OCI-LY7 (cell line): Measurements from ENCODE around the gene RAB24.

Experiments used
- CTCF ChIP-seq: fragments of 200-600 bp; sonication (generic); conservative IDR thresholded peaks from 2 replicates; pipeline ENCODE4 v1.5.1; 2014; ENCODE audit warnings: mild to moderate bottlenecking, antibody characterized with exemption, low read length, moderate library complexity, mixed read lengths
- EZH2phosphoT487 ChIP-seq: fragments of 200-600 bp; sonication (generic); IDR thresholded peaks from 2 replicates; pipeline ENCODE4 v1.6.1; 2018; ENCODE audit warnings: low read depth, borderline replicate concordance, mild to moderate bottlenecking, mixed run types, antibody characterized with exemption, low read length, moderate library complexity, mixed read lengths

GRCh38 chr5:177314376-177315342, 11.1 kb upstream of the RAB24 start:
- no peak for TF ChIP-seq CTCF
- TF ChIP-seq EZH2phosphoT487, result no peak
